Right lobe of liver (tissue), 6 donors: ENCODE results near the gene VRK3. TPM values are rescaled to one million over a fixed set of nuclear protein-coding genes. Genes with fewer than 3 reads are reported as not detected.

Source experiments
- ATAC-seq, 4 donors: fragments of 200-7000 bp; cut with Tn5 transposase; one replicate each; pipeline ENCODE4 v1.9.1; 2020; ENCODE audit warnings: mild to moderate bottlenecking in 4 of 4, moderate library complexity in 4 of 4
- DNase-seq, 3 donors: peaks; one replicate each; pipeline ENCODE4 v3.0.0-alpha.2; 2020
- H3K27ac ChIP-seq, 3 donors: fragments of 200-600 bp; one replicate each; pipeline ENCODE4 v1.8.0; 2022
- H3K27me3 ChIP-seq, 2 donors: fragments of 200-600 bp; one replicate each; pipeline ENCODE4 v1.8.0; 2022
- H3K36me3 ChIP-seq, 4 donors: fragments of 200-600 bp; sonication (generic) in 1 of 4; one replicate each; pipeline versions ENCODE4 v1.5.1 to v1.8.0; 2017 to 2022; ENCODE audit warnings: control low read depth in 1 of 4
- H3K4me1 ChIP-seq, 4 donors: fragments of 200-600 bp; sonication (generic) in 1 of 4; one replicate each; pipeline versions ENCODE4 v1.5.1 to v1.8.0; 2017 to 2022; ENCODE audit warnings: control low read depth in 1 of 4
- H3K4me3 ChIP-seq, 3 donors: fragments of 200-600 bp; one replicate each; pipeline ENCODE4 v1.8.0; 2022
- H3K9me3 ChIP-seq, 4 donors: fragments of 200-600 bp; sonication (generic) in 1 of 4; one replicate each; pipeline versions ENCODE4 v1.5.1 to v1.8.0; 2017 to 2022; ENCODE audit warnings: control low read depth in 1 of 4
- CTCF ChIP-seq, 4 donors: fragments of 200-600 bp in 3 of 4; fragments of 450-650 bp in 1 of 4; IDR thresholded peaks; one replicate each; pipeline versions ENCODE4 v1.5.1 to v1.8.0; 2016 to 2022; ENCODE audit warnings: antibody characterized with exemption in 4 of 4, mild to moderate bottlenecking in 2 of 4
- POLR2A ChIP-seq: fragments of 450-650 bp; IDR thresholded peaks from one replicate; pipeline ENCODE4 v1.6.1; 2017; ENCODE audit warnings: antibody characterized with exemption, mild to moderate bottlenecking
- WGBS: methylation state at CpG from one replicate; pipeline ENCODE4 v1.1.6; 2018; ENCODE audit warnings: low coverage, low lambda C conversion rate; ENCODE audit not compliant: insufficient coverage; ENCODE audit errors: missing lambda C conversion rate; 5-methylcytosine and 5-hydroxymethylcytosine counted together
- intact Hi-C, 2 donors: fragments of 100-400 bp; cut with DNase I; formaldehyde crosslinking; loops; one replicate each; pipeline versions ENCODE4 v1.11.2 to v1.14.1; 2022
- total RNA-seq, 6 experiments: library from RNA; depleted of rRNA in 2 of 6; stranded (reverse); fragments of >200 nt in 2 of 6; fragmentation: NEBNext Ultra II Directional in 3 of 6; extraction: Animal tissue kit (Norgen Biotek cat#: 25700) in 3 of 6; gene quantifications; one replicate each; pipeline versions ENCODE4 v1.1.0 to v1.2.4, GENCODE V29; 2016 to 2023
- donor health status: DM: no; HTN: yes; CAD: no.
- donor health status: DM: no; HTN: no; CAD: no.
- donor health status: DM: no; HTN: no; CAD: no.
- donor health status: DM: no; HTN: yes; CAD: no.
- donor health status: DM: no; HTN: yes; CAD: no.

Gene VRK3
- total RNA-seq, 6 experiments from 2014 or later: 29.6 to 44.2 (median 33.0) TPM

GRCh38 chr19:49931293-49932040, 93.7 kb downstream of the VRK3 start:
- no peak for TF ChIP-seq CTCF (IDR thresholded peaks at IDR 0.05)
- TF ChIP-seq POLR2A: no peak
- no peak overlapping the region for H3K27ac ChIP-seq
- H3K27me3 ChIP-seq: no peaks in the 10 kb centered on the region
- ATAC-seq: no peak
- 46% methylated on average over 7 of the region's 7 CpGs for WGBS
- H3K4me1 ChIP-seq: peaks cover 0 to 26% (median 8%) of the 10 kb centered on the region in 4 donors
- H3K9me3 ChIP-seq: no peaks in the 10 kb centered on the region
- peak overlapping the region; percentile 95 to 98 (median 98) for H3K4me3 ChIP-seq
- H3K36me3 ChIP-seq: peaks cover 0 to 31% (median 20%) of the 10 kb centered on the region in 4 donors
- no peak for DNase-seq
- intact Hi-C loops: no loop called here

- H3K27ac ChIP-seq: no peak overlapping the region
- H3K9me3 ChIP-seq: no peaks in the 10 kb centered on the region
- WGBS: 36% methylated on average over 6 of the region's 15 CpGs
- ATAC-seq (peak in 2 of 4 donors; percentile 2 to 15), DNase-seq (peak; percentile 60 to 68 (median 63))
- H3K4me3 ChIP-seq: peak overlapping the region; percentile 95 to 98 (median 98)
- peaks cover 0 to 31% (median 20%) of the 10 kb centered on the region in 4 donors for H3K36me3 ChIP-seq
- intact Hi-C loops: no loop called here
- TF ChIP-seq POLR2A (no peak), CTCF (IDR thresholded peaks at IDR 0.05) (no peak)
- H3K4me1 ChIP-seq: peaks cover 0 to 26% (median 8%) of the 10 kb centered on the region in 4 donors
- H3K27me3 ChIP-seq: no peaks in the 10 kb centered on the region
Observed at GRCh38 chr19:49930483-49931011, 94.6 kb downstream of the VRK3 start.

DNA sequence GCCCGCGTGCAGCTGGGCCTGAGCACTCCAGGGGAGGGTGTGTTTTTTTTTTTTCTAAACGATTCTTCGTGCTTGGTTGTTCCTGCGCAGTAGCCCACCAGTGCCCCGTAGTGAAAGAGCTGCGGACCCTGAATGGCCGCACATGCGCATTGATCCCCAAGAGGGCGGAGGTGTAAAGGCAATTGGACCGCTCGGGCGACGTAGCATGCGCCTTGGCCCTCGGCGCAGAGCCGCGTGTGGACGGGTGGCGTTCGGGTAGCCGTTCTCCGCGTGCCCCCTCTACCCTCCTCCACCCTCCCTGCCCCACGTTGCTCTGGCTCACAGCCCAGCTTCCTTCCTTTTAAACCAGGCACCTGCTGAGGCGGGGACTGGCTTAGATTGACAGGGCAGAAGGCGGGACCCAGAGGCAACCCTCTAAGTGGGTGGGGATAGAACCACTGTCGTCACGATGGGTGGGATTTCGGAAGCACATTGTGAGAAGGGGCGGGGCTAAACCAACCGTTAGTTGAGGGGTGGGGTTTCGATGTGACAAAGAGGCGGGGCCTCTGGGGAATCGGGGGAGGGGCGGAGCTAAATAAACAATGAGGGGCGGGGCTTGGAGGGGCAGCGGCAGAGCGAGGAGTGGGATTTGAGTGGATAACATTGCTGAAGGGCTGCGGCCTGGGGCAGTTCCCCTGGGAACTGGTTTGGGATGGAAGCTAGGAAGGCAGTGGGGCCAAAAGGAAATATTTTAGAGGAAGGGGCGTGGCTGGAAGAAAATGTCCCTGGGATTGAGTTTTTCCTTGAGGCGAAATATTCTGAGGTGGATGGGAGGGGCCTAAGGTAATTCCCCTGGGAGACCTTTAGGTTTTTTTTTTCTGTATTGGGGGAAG, 95.3 kb downstream of the VRK3 start:
- Histone ChIP-seq H3K4me1 (peaks cover 0 to 31% (median 8%) of the 10 kb centered on the region in 4 donors), H3K4me3 (peak overlapping the region; percentile 95 to 98 (median 98)), H3K27ac (peak overlapping the region; percentile 86 to 93 (median 92)), H3K36me3 (peaks cover 0 to 31% (median 20%) of the 10 kb centered on the region in 4 donors), H3K27me3 (no peaks in the 10 kb centered on the region), H3K9me3 (no peaks in the 10 kb centered on the region)
- DNase-seq: peak; percentile 92 to 97 (median 96)
- peak; percentile 71 to 89 (median 78) for ATAC-seq
- WGBS: 3% methylated on average over 26 of the region's 43 CpGs
- intact Hi-C loops: no loop called here
- peak; percentile 68 for TF ChIP-seq POLR2A
- peak in 1 of 4 donors; percentile 5 for TF ChIP-seq CTCF (IDR thresholded peaks at IDR 0.05)

- no peaks in the 10 kb centered on the region for H3K27me3 ChIP-seq
- peak; percentile 88 to 91 (median 90) for DNase-seq
- H3K27ac ChIP-seq: peak within 1 kb of the TSS; percentile 86 to 93 (median 92)
- H3K36me3 ChIP-seq: peaks cover 0 to 31% (median 20%) of the 10 kb centered on the region in 4 donors
- intact Hi-C loops: no loop called here
- peak; percentile 96 for TF ChIP-seq POLR2A
- no peak for TF ChIP-seq CTCF (IDR thresholded peaks at IDR 0.05)
- peak within 1 kb of the TSS; percentile 95 to 98 (median 98) for H3K4me3 ChIP-seq
- H3K4me1 ChIP-seq: peaks cover 0 to 31% (median 8%) of the 10 kb centered on the region in 4 donors
- ATAC-seq: peak; percentile 52 to 75 (median 67)
- no peaks in the 10 kb centered on the region for H3K9me3 ChIP-seq
- WGBS: under 1% methylated on average over 34 of the region's 48 CpGs
Observed at GRCh38 chr19:49929121-49929610, 96.0 kb downstream of the VRK3 start, which contains the start of the genes ATF5 and NUP62. TSS of gene ATF5 (plus strand) at chr19:49929205. CDS start at chr19:49930851, 1,646 bp downstream. TSS of gene NUP62 (minus strand) at chr19:49929504. CDS start at chr19:49909807, 19,697 bp downstream.
